DOHH2 (cell line): ENCODE data around the gene CCNA2.

Experiments used
- H3F3A ChIP-seq: fragments of 200-600 bp; sonication (generic), shearing (Covaris generic); 2 replicates; pipeline ENCODE4 v1.6.0; 2016; ENCODE audit warnings: antibody characterized with exemption, mild to moderate bottlenecking; ENCODE audit not compliant: control insufficient read depth, insufficient read depth
- H3K27ac ChIP-seq: fragments of 200-600 bp; sonication (generic); 2 replicates; pipeline ENCODE4 v1.5.1; 2014; ENCODE audit warnings: low read depth, mild to moderate bottlenecking, low read length, moderate library complexity
- H3K27me3 ChIP-seq: fragments of 200-600 bp; sonication (generic); 2 replicates; pipeline ENCODE4 v1.6.1; 2014; ENCODE audit warnings: mild to moderate bottlenecking, low read length, mixed read lengths; ENCODE audit not compliant: control insufficient read depth
- H3K36me3 ChIP-seq: fragments of 200-600 bp; sonication (generic); 2 replicates; pipeline ENCODE4 v1.6.1; 2014; ENCODE audit warnings: mild to moderate bottlenecking, low read length, moderate library complexity, mixed read lengths; ENCODE audit not compliant: control insufficient read depth
- H3K4me1 ChIP-seq: fragments of 200-600 bp; sonication (generic); 2 replicates; pipeline ENCODE4 v1.6.1; 2014; ENCODE audit warnings: mild to moderate bottlenecking, low read length, mixed read lengths; ENCODE audit not compliant: control insufficient read depth
- H3K4me2 ChIP-seq: fragments of 200-600 bp; sonication (generic); 2 replicates; pipeline ENCODE4 v1.6.0; 2014; ENCODE audit warnings: mild to moderate bottlenecking, low read length, moderate library complexity
- H3K4me3 ChIP-seq: fragments of 200-600 bp; sonication (generic); 2 replicates; pipeline ENCODE4 v1.5.1; 2014; ENCODE audit warnings: mild to moderate bottlenecking, low read length, mixed read lengths
- H3K79me2 ChIP-seq: fragments of 200-600 bp; sonication (generic); 2 replicates; pipeline ENCODE4 v1.6.1; 2014; ENCODE audit warnings: mild to moderate bottlenecking, low read length, mixed read lengths; ENCODE audit not compliant: control insufficient read depth
- H3K9me2 ChIP-seq: fragments of 200-600 bp; sonication (generic); replicated peaks from 2 replicates; pipeline ENCODE4 v1.6.1; 2014; ENCODE audit warnings: mild to moderate bottlenecking, low read length, mixed read lengths; ENCODE audit not compliant: control insufficient read depth
- H3K9me3 ChIP-seq: fragments of 200-600 bp; sonication (generic); 2 replicates; pipeline ENCODE4 v1.6.1; 2014; ENCODE audit warnings: antibody characterized with exemption, low read length, mixed read lengths; ENCODE audit not compliant: control insufficient read depth, insufficient read depth
- H4K20me1 ChIP-seq: fragments of 200-600 bp; sonication (generic); 2 replicates; pipeline ENCODE4 v1.6.0; 2014; ENCODE audit warnings: low read depth, mild to moderate bottlenecking, antibody characterized with exemption, low read length, moderate library complexity; ENCODE audit not compliant: control insufficient read depth, insufficient read depth
- EZH2phosphoT487 ChIP-seq: fragments of 200-600 bp; sonication (generic); IDR thresholded peaks from 2 replicates; pipeline ENCODE4 v1.6.1; 2017; ENCODE audit warnings: borderline replicate concordance, mild to moderate bottlenecking, antibody characterized with exemption, low read length, moderate library complexity, mixed read lengths
- TF ChIP-seq, protein P1 (sequence below): fragments of 200-600 bp; sonication (generic); IDR thresholded peaks from one replicate; pipeline ENCODE4 v1.5.1; 2014; ENCODE audit warnings: antibody characterized with exemption, mild to moderate bottlenecking, low read depth, low read length; ENCODE audit not compliant: poor library complexity, severe bottlenecking

Gene CCNA2

DNA sequence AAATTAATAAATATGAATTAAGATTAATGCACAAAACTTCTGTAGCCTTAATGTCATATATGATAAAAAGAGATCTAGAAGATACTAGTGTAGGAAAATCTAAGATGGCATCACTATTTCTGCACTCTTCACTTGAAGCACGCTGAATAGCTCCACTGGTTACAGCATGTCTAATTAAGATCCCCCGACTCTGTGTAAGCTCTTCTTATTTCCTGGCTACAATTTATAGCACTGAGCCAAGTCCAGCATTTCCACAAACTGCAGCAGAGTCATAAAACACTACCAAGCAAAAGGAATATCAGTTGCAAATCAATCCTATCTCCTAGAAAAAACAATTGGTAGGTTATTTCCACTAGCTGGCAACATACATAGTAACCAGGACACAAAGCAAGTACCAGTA is 1.3 kb upstream of the CCNA2 start:
- Histone ChIP-seq H3K4me1 (peaks cover 32% of the 10 kb centered on the region), H3K36me3 (peaks cover 46% of the 10 kb centered on the region), H3K4me3 (no peak overlapping the region), H3K79me2 (peaks cover 38% of the 10 kb centered on the region), H3F3A (peaks cover 19% of the 10 kb centered on the region), H3K27ac (no peak overlapping the region), H3K9me3 (no peaks in the 10 kb centered on the region), H3K27me3 (no peaks in the 10 kb centered on the region), H3K9me2 (no peaks in the 10 kb centered on the region), H4K20me1 (peaks cover 5% of the 10 kb centered on the region; the same call in 1 of the 2 replicates), H3K4me2 (peak overlapping the region; percentile 36)
- no peak for TF ChIP-seq EZH2phosphoT487

DNA sequence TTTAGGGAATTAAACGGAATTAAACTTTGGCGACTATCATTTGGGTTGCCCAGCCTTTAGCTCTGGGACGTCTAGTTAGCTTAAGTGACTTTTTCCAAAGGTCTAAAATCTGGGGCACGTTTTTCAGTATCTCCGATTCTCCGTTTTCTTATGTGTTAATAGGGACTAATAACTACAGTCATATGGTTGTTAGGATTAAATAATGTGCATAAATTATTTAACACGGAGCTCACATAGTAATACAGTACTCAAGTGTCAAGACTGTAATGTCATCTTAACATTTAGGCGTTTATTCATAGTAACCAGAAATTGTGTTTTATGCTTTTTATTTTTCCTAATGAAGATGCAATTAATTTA is 466 bp upstream of the CCNA2 start:
- Histone ChIP-seq H3K9me3 (no peaks in the 10 kb centered on the region), H3K27ac (peak overlapping the region; percentile 63), H3K79me2 (peaks cover 45% of the 10 kb centered on the region), H3K36me3 (peaks cover 50% of the 10 kb centered on the region), H3K4me2 (peak overlapping the region; percentile 80), H3K27me3 (no peaks in the 10 kb centered on the region), H3K4me3 (peak overlapping the region; percentile 98), H3K9me2 (no peaks in the 10 kb centered on the region), H3K4me1 (peaks cover 36% of the 10 kb centered on the region), H4K20me1 (peaks cover 5% of the 10 kb centered on the region; the same call in 1 of the 2 replicates), H3F3A (peaks cover 25% of the 10 kb centered on the region)
- no peak for TF ChIP-seq EZH2phosphoT487
- TF ChIP-seq, protein P1, sequence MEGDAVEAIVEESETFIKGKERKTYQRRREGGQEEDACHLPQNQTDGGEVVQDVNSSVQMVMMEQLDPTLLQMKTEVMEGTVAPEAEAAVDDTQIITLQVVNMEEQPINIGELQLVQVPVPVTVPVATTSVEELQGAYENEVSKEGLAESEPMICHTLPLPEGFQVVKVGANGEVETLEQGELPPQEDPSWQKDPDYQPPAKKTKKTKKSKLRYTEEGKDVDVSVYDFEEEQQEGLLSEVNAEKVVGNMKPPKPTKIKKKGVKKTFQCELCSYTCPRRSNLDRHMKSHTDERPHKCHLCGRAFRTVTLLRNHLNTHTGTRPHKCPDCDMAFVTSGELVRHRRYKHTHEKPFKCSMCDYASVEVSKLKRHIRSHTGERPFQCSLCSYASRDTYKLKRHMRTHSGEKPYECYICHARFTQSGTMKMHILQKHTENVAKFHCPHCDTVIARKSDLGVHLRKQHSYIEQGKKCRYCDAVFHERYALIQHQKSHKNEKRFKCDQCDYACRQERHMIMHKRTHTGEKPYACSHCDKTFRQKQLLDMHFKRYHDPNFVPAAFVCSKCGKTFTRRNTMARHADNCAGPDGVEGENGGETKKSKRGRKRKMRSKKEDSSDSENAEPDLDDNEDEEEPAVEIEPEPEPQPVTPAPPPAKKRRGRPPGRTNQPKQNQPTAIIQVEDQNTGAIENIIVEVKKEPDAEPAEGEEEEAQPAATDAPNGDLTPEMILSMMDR: no peak

DNA sequence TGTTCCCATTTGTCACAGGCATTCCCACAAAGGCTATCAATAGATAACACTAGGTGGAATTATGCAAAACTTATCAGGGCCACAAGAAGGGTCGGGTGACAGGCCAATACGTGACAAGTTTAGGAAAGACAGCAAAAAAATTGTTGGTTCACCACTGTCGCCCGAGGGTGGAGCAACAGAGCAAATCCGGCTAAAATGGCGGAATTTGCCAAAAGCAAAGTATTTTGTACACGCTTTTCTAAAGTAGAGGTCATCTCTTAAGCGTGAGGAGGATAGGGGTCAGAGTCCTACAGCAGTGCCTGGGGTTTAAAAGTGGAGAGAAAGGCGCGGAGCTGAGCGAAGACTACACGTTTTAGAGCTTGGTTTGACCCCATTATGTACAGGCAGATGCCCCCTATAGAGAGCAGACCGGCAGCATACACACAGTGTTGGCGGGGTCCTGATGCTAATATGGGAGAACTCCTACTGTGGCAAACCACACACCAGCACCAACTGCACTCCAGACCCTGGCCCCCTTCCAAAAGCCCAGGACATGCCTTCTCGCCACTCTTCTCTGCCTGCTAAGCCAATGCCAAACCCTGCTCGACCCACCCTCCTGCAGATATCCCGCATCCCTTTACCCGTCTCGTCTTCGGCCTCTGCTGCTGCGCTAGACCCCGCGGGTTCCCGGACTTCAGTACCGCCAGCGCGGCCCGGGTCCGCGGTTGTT is 733 bp downstream of the CCNA2 start:
- peaks cover 58% of the 10 kb centered on the region for H3K36me3 ChIP-seq
- H3K27ac ChIP-seq: peak overlapping the region; percentile 82
- peaks cover 46% of the 10 kb centered on the region for H3K4me1 ChIP-seq
- H3K79me2 ChIP-seq: peaks cover 57% of the 10 kb centered on the region
- H3K27me3 ChIP-seq: no peaks in the 10 kb centered on the region
- peaks cover 25% of the 10 kb centered on the region for H3F3A ChIP-seq
- TF ChIP-seq EZH2phosphoT487: no peak
- TF ChIP-seq, protein P1: peak; percentile 53
- H3K9me2 ChIP-seq: no peaks in the 10 kb centered on the region
- peaks cover 5% of the 10 kb centered on the region; the same call in 1 of the 2 replicates for H4K20me1 ChIP-seq
- peak overlapping the region; percentile 98 for H3K4me3 ChIP-seq
- H3K9me3 ChIP-seq: no peaks in the 10 kb centered on the region
- H3K4me2 ChIP-seq: peak overlapping the region; percentile 85

DNA sequence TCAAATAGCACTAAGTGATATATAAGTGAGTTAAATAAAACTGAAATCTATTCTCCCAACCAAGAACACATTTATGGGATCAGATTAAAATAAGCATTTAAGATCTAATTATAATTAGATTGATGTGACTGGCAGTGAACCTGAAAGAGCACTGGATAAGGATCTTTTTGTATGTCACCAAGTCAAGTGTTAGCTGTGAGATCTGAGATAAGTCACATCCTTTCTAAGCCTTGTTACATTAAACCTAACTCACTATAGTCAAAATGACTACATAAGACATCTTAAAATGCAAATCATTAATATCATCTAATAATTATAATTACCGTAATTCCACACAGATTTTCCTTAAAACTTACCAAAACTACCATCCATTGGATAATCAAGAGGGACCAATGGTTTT is 1.6 kb downstream of the CCNA2 start:
- peaks cover 66% of the 10 kb centered on the region for H3K36me3 ChIP-seq
- H3F3A ChIP-seq: peaks cover 33% of the 10 kb centered on the region
- H3K9me3 ChIP-seq: no peaks in the 10 kb centered on the region
- no peaks in the 10 kb centered on the region for H3K9me2 ChIP-seq
- H3K4me1 ChIP-seq: peaks cover 47% of the 10 kb centered on the region
- peak overlapping the region; percentile 82 for H3K27ac ChIP-seq
- peak overlapping the region; percentile 85 for H3K4me2 ChIP-seq
- H3K27me3 ChIP-seq: no peaks in the 10 kb centered on the region
- peaks cover 65% of the 10 kb centered on the region for H3K79me2 ChIP-seq
- H3K4me3 ChIP-seq: peak overlapping the region; percentile 98
- TF ChIP-seq EZH2phosphoT487: no peak
- H4K20me1 ChIP-seq: peaks cover 10% of the 10 kb centered on the region; the same call in 1 of the 2 replicates
